HepG2 (cell line): Measurements from ENCODE around the gene LHX1. TPM values are rescaled to one million over a fixed set of nuclear protein-coding genes. Genes with fewer than 3 reads are reported as not detected.

ENCODE experiments used
- ATAC-seq: fragments of 200-7000 bp; cut with Tn5 transposase; 3 replicates; pipeline ENCODE4 v1.9.1; 2020; ENCODE audit warnings: mild to moderate bottlenecking, moderate library complexity
- BruUV-seq: library from RNA; stranded (reverse); fragments of 400-500 nt; replicated peaks from 2 replicates; lab custom pipeline; 2021; lab: Mats Ljungman, UMichigan
- CTCF ChIA-PET: fragments of 300-600 bp; formaldehyde crosslinking; extraction: SDS; loops from one replicate; lab custom pipeline; 2021; ENCODE audit warnings: low total read pairs, inconsistent platforms, low intra/inter-chr PET ratio; lab: Yijun Ruan, JAX
- POLR2A ChIA-PET: fragments of 350-600 bp; sonication (Branson Sonifier 250); formaldehyde crosslinking; loops from one replicate; lab custom pipeline; 2020; ENCODE audit warnings: antibody characterized with exemption, inconsistent platforms; lab: Yijun Ruan, JAX
- DNase-seq: peaks from one replicate; pipeline ENCODE4 v3.0.0-alpha.2; 2015; ENCODE audit warnings: low spot score
- FAIRE-seq: peaks from 3 replicates; lab custom pipeline; 2011; peaks lifted over from hg19 to GRCh38; lab: Jason Lieb, UNC
- H2AFZ ChIP-seq: one replicate; pipeline ENCODE4 v1.6.1; 2011; ENCODE audit warnings: low read length, inconsistent platforms
- H3K27ac ChIP-seq: fragments of 300-600 bp; 3 replicates; pipeline ENCODE4 v1.8.0; 2011; ENCODE audit warnings: mixed run types, mild to moderate bottlenecking, mixed read lengths, low read length, inconsistent platforms; ENCODE audit not compliant: insufficient read depth; ENCODE audit errors: extremely low read length
- H3K27me3 ChIP-seq, 2 experiments: fragments of 200-600 bp in 1 of 2; 2 replicates in 1 of 2; 3 replicates in 1 of 2; pipeline versions ENCODE4 v1.6.0 to v1.8.0; 2011; ENCODE audit warnings: low read length in 2 of 2, mild to moderate bottlenecking in 2 of 2, moderate library complexity in 2 of 2, inconsistent platforms in 1 of 2; ENCODE audit not compliant: insufficient read depth in 2 of 2, control insufficient read depth in 1 of 2
- H3K36me3 ChIP-seq, 2 experiments: fragments of 200-600 bp in 1 of 2; replicated peaks in 1 of 2; 2 replicates in 1 of 2; 3 replicates in 1 of 2; pipeline versions ENCODE4 v1.5.1 to v1.8.0; 2011; ENCODE audit warnings: low read length in 2 of 2, inconsistent platforms in 1 of 2; ENCODE audit not compliant: insufficient read depth in 2 of 2, control insufficient read depth in 1 of 2
- H3K4me1 ChIP-seq: 2 replicates; pipeline ENCODE4 v1.5.1; 2012; ENCODE audit warnings: low read length, inconsistent platforms; ENCODE audit not compliant: insufficient read depth
- H3K4me2 ChIP-seq: 2 replicates; pipeline ENCODE4 v1.6.0; 2011; ENCODE audit warnings: low read depth, low read length, inconsistent platforms
- H3K4me3 ChIP-seq, 3 experiments: fragments of 200-600 bp in 1 of 3; sonication (generic), shearing (Covaris generic) in 1 of 3; replicated peaks in 1 of 3; 2 replicates each; pipeline ENCODE4 v1.5.1; 2011 to 2016; ENCODE audit warnings: low read length in 3 of 3, inconsistent platforms in 2 of 3, low read depth in 2 of 3, mild to moderate bottlenecking in 2 of 3, control low read depth in 1 of 3, mixed read lengths in 1 of 3; ENCODE audit not compliant: insufficient read depth in 1 of 3
- H3K79me2 ChIP-seq: one replicate; pipeline ENCODE4 v1.6.1; 2011; ENCODE audit warnings: low read length, inconsistent platforms; ENCODE audit not compliant: insufficient read depth
- H3K9ac ChIP-seq: 2 replicates; pipeline ENCODE4 v1.6.0; 2011; ENCODE audit warnings: mild to moderate bottlenecking, low read depth, low read length, inconsistent platforms; ENCODE audit not compliant: insufficient read depth
- H3K9me3 ChIP-seq: 2 replicates; pipeline ENCODE4 v1.5.1; 2012; ENCODE audit warnings: mild to moderate bottlenecking, low read length
- H4K20me1 ChIP-seq: 2 replicates; pipeline ENCODE4 v1.6.0; 2011; ENCODE audit warnings: inconsistent platforms, mild to moderate bottlenecking, low read length, moderate library complexity; ENCODE audit not compliant: insufficient read depth
- ATF7-NPFF ChIP-seq: sonication (generic); formaldehyde crosslinking; IDR thresholded peaks from 2 replicates; pipeline ENCODE4 v1.8.1; 2023; ENCODE audit warnings: mild to moderate bottlenecking, low read depth, missing genetic modification reagents, moderate library complexity
- CERS6 ChIP-seq: sonication (generic); formaldehyde crosslinking; IDR thresholded peaks from 2 replicates; pipeline ENCODE4 v1.5.0; 2020; ENCODE audit warnings: missing genetic modification reagents
- FOXM1 ChIP-seq: sonication (generic); formaldehyde crosslinking; IDR thresholded peaks from 2 replicates; pipeline ENCODE4 v1.5.0; 2020; ENCODE audit warnings: missing genetic modification reagents
- GZF1 ChIP-seq: sonication (generic); formaldehyde crosslinking; IDR thresholded peaks from 2 replicates; pipeline ENCODE4 v1.5.1; 2020; ENCODE audit warnings: mild to moderate bottlenecking, missing genetic modification reagents
- KDM3A ChIP-seq: IDR thresholded peaks from 2 replicates; pipeline ENCODE4 v1.6.1; 2018; ENCODE audit warnings: low read depth, missing compliant biosample characterization
- MIER3 ChIP-seq: IDR thresholded peaks from 2 replicates; pipeline ENCODE4 v1.6.1; 2016; ENCODE audit warnings: missing compliant biosample characterization, borderline replicate concordance
- NFATC3 ChIP-seq: sonication (generic); formaldehyde crosslinking; IDR thresholded peaks from 2 replicates; pipeline ENCODE4 v1.5.1; 2020; ENCODE audit warnings: mild to moderate bottlenecking, missing genetic modification reagents
- NFRKB ChIP-seq: fragments of 450-650 bp; IDR thresholded peaks from 2 replicates; pipeline ENCODE4 v1.6.1; 2017
- POGZ ChIP-seq: sonication (generic); formaldehyde crosslinking; IDR thresholded peaks from 2 replicates; pipeline ENCODE4 v1.4.0; 2020; ENCODE audit warnings: mild to moderate bottlenecking, missing genetic modification reagents
- TCF12 ChIP-seq, 2 experiments: fragments of 450-650 bp in 1 of 2; sonication (generic) in 1 of 2; formaldehyde crosslinking in 1 of 2; IDR thresholded peaks; 2 replicates each; pipeline versions ENCODE4 v1.6.1 to v1.8.0; 2017 to 2022; ENCODE audit warnings: antibody characterized with exemption in 1 of 2, mild to moderate bottlenecking in 1 of 2, missing genetic modification reagents in 1 of 2, moderate library complexity in 1 of 2
- TP53 ChIP-seq: sonication (generic); formaldehyde crosslinking; conservative IDR thresholded peaks from 2 replicates; pipeline ENCODE4 v1.4.0; 2020; ENCODE audit warnings: missing genetic modification reagents
- U2AF1 ChIP-seq: fragments of 200-400 bp; formaldehyde crosslinking; optimal IDR thresholded peaks from 2 replicates; pipeline ENCODE3; 2017; ENCODE audit warnings: mild to moderate bottlenecking, low read depth, low read length
- ZNF431 ChIP-seq: sonication (generic); formaldehyde crosslinking; IDR thresholded peaks from 2 replicates; pipeline ENCODE4 v1.9.0; 2022; ENCODE audit warnings: missing genetic modification reagents, low read depth, mild to moderate bottlenecking, borderline replicate concordance
- ZNF512B ChIP-seq: sonication (generic); formaldehyde crosslinking; IDR thresholded peaks from 2 replicates; pipeline ENCODE4 v1.5.1; 2020; ENCODE audit warnings: missing genetic modification reagents, mild to moderate bottlenecking, borderline replicate concordance
- ZNF687 ChIP-seq: sonication (generic); formaldehyde crosslinking; IDR thresholded peaks from 2 replicates; pipeline ENCODE4 v1.5.1; 2020; ENCODE audit warnings: mild to moderate bottlenecking, missing genetic modification reagents, moderate library complexity
- WGBS: methylation state at CpG from one replicate; pipeline ENCODE4 v1.1.6; 2017; ENCODE audit warnings: low lambda C conversion rate; 5-methylcytosine and 5-hydroxymethylcytosine counted together
- in situ Hi-C: cut with HindIII; loops from 2 replicates; pipeline ENCODE4 v1.10.0; 2017; ENCODE audit warnings: low pct_unique_long_range_greater_than_20kb; ENCODE audit not compliant: extremely low pct_ligation_motif_present
- intact Hi-C: fragments of 100-400 bp; cut with micrococcal nuclease; formaldehyde crosslinking; loops from one replicate; pipeline ENCODE4 v1.10.0; 2022; ENCODE audit not compliant: unreplicated experiment
- polyA plus RNA-seq, 8 experiments: library from polyadenylated mRNA; depleted of rRNA in 3 of 8; stranded (reverse) in 7 of 8; unstranded in 1 of 8; fragments of >200 nt; fragmentation: Illumina TruSeq in 4 of 8; extraction: Trizol in 4 of 8; gene quantifications; 2 replicates each; pipeline versions ENCODE4 v1.2.1 to v1.2.3, GENCODE V29; 2011 to 2016; ENCODE audit warnings: low read depth in 4 of 8, missing spikeins in 1 of 8, mixed read lengths in 1 of 8; ENCODE audit not compliant: insufficient read depth in 1 of 8
- total RNA-seq, 5 experiments: library from RNA; depleted of rRNA; stranded (reverse); fragments of >200 nt; fragmentation: Illumina TruSeq; extraction: Trizol; gene quantifications; 2 replicates each; pipeline ENCODE4 v1.2.3, GENCODE V29; 2016; ENCODE audit warnings: low read depth in 1 of 5

The LHX1 gene
- total and polyA plus RNA-seq, 2 of the 13 experiments (the other 11 are each of a cell fraction or from before 2014, with no cell fraction given), result not detected

- no peaks in the 10 kb centered on the region for H3K4me1 ChIP-seq
- DNase-seq, result no peak
- no peak for TF ChIP-seq FOXM1 (CRISPR knock-in tag)
- no peak for TF ChIP-seq ZNF687 (CRISPR knock-in tag)
- TF ChIP-seq ATF7-NPFF (CRISPR knock-in tag), result no peak
- TF ChIP-seq TCF12 (IDR thresholded peaks at IDR 0.05), result no peak
- no peak for TF ChIP-seq TCF12 (CRISPR knock-in tag; IDR thresholded peaks at IDR 0.05)
- no peak for TF ChIP-seq GZF1 (CRISPR knock-in tag)
- TF ChIP-seq ZNF431 (CRISPR knock-in tag), result no peak
- TF ChIP-seq MIER3 (CRISPR knock-in tag), result no peak
- no peak for TF ChIP-seq KDM3A (CRISPR knock-in tag)
- no peak for TF ChIP-seq POGZ (CRISPR knock-in tag)
- no peak for TF ChIP-seq CERS6 (CRISPR knock-in tag)
- no peak for TF ChIP-seq NFATC3 (CRISPR knock-in tag)
- TF ChIP-seq TP53 (CRISPR knock-in tag), result no peak
- no peak for TF ChIP-seq U2AF1
- TF ChIP-seq ZNF512B (CRISPR knock-in tag), result no peak
- no peak for TF ChIP-seq NFRKB
- TF ChIP-seq, all 625 proteins: peak for 0
- in situ Hi-C loops (no loop called here), intact Hi-C loops (no loop called here)
- Histone ChIP-seq H3K27ac (no peak overlapping the region), H3K4me3 (no peak overlapping the region), H2AFZ (no peak overlapping the region), H3K36me3 (peaks cover 16 to 59% of the 10 kb centered on the region in 2 experiments), H3K27me3 (no peaks in the 10 kb centered on the region), H4K20me1 (no peaks in the 10 kb centered on the region), H3K9me3 (no peaks in the 10 kb centered on the region), H3K79me2 (no peaks in the 10 kb centered on the region), H3K4me2 (no peak overlapping the region), H3K9ac (no peak overlapping the region)
- ChIA-PET POLR2A (no interaction called here), CTCF (no interaction called here)
- no TSS peak for BruUV-seq
- 95% methylated on average over 6 of the region's 6 CpGs for WGBS
- no peak for FAIRE-seq
- ATAC-seq, result no peak
Observed at GRCh38 chr17:36989173-36989572, 51.9 kb downstream of the LHX1 start.
